SU-DHL-6 (cell line): ENCODE results near the gene PPP1R12B.
"Not testable (repeated sequence)": the region's sequence is repeated elsewhere in the genome, so short reads cannot be mapped to it uniquely, and the experiment has no call there.

ENCODE experiments used
- H2AFZ ChIP-seq: fragments of 200-600 bp; sonication (generic); 2 replicates; pipeline ENCODE4 v1.6.1; 2014; ENCODE audit warnings: low read depth, mild to moderate bottlenecking, moderate library complexity, mixed read lengths, antibody characterized with exemption, low read length; ENCODE audit not compliant: severe bottlenecking
- H3F3A ChIP-seq: fragments of 200-600 bp; shearing (Covaris generic); 2 replicates; pipeline ENCODE4 v1.6.0; 2016; ENCODE audit warnings: antibody characterized with exemption, mild to moderate bottlenecking; ENCODE audit not compliant: insufficient read depth
- H3K27ac ChIP-seq: fragments of 200-600 bp; sonication (generic); 2 replicates; pipeline ENCODE4 v1.5.1; 2016; ENCODE audit warnings: low read depth, mild to moderate bottlenecking, low read length, moderate library complexity, mixed read lengths
- H3K27me3 ChIP-seq: fragments of 200-600 bp; sonication (generic), shearing (Covaris generic); 2 replicates; pipeline ENCODE4 v1.6.0; 2014; ENCODE audit warnings: mild to moderate bottlenecking, low read length
- H3K36me3 ChIP-seq: fragments of 200-600 bp; sonication (generic); 2 replicates; pipeline ENCODE4 v1.6.1; 2014; ENCODE audit warnings: mild to moderate bottlenecking, low read length, mixed read lengths
- H3K4me2 ChIP-seq: fragments of 300-600, 200-600 bp; shearing (Covaris generic), sonication (generic); 2 replicates; pipeline ENCODE4 v1.6.0; 2014; ENCODE audit warnings: low read length, low read depth, mild to moderate bottlenecking; ENCODE audit not compliant: poor library complexity, severe bottlenecking
- H3K4me3 ChIP-seq: fragments of 200-600 bp; sonication (generic); 2 replicates; pipeline ENCODE4 v1.5.1; 2014; ENCODE audit warnings: antibody characterized with exemption, low read length, mild to moderate bottlenecking, mixed read lengths; ENCODE audit not compliant: insufficient read depth, poor library complexity, severe bottlenecking
- H3K79me2 ChIP-seq: fragments of 200-600 bp; sonication (generic); 2 replicates; pipeline ENCODE4 v1.6.1; 2014; ENCODE audit warnings: mild to moderate bottlenecking, low read length, moderate library complexity; ENCODE audit not compliant: insufficient read depth
- H3K9ac ChIP-seq: fragments of 200-600 bp; sonication (generic); 2 replicates; pipeline ENCODE4 v1.7.0; 2014; ENCODE audit warnings: mild to moderate bottlenecking, low read length
- H3K9me2 ChIP-seq: fragments of 200-600 bp; sonication (generic); replicated peaks from 2 replicates; pipeline ENCODE4 v1.6.1; 2014; ENCODE audit warnings: low read length; ENCODE audit not compliant: insufficient read depth
- H3K9me3 ChIP-seq: fragments of 200-600 bp; sonication (generic); 2 replicates; pipeline ENCODE4 v1.6.1; 2014; ENCODE audit warnings: low read length, mixed read lengths; ENCODE audit not compliant: insufficient read depth
- H4K20me1 ChIP-seq: fragments of 200-600 bp; sonication (generic); 2 replicates; pipeline ENCODE4 v1.6.1; 2014; ENCODE audit warnings: low read depth, mild to moderate bottlenecking, antibody characterized with exemption, low read length, moderate library complexity, mixed read lengths
- CTCF ChIP-seq: fragments of 200-600 bp; sonication (generic); IDR thresholded peaks from one replicate; pipeline ENCODE4 v1.5.1; 2017; ENCODE audit warnings: antibody characterized with exemption, mild to moderate bottlenecking, low read length, moderate library complexity; ENCODE audit not compliant: insufficient read depth, poor library complexity, severe bottlenecking
- EZH2phosphoT487 ChIP-seq: fragments of 200-600 bp; sonication (generic), shearing (Covaris generic); conservative IDR thresholded peaks from 2 replicates; pipeline ENCODE4 v1.6.1; 2018; ENCODE audit warnings: mild to moderate bottlenecking, antibody characterized with exemption, low read length, moderate library complexity, mixed read lengths

The PPP1R12B gene

GRCh38 chr1:202439308-202439707 lies 90.8 kb downstream of the PPP1R12B start:
- Histone ChIP-seq H3K27ac (no peak overlapping the region), H3K36me3 (no peaks in the 10 kb centered on the region; the same call in 1 of the 2 replicates)

GRCh38 chr1:202448140-202448539 lies 99.6 kb downstream of the PPP1R12B start:
- H3K4me3 ChIP-seq, H3K9ac ChIP-seq, H2AFZ ChIP-seq, H3F3A ChIP-seq, H4K20me1 ChIP-seq, H3K27me3 ChIP-seq, H3K79me2 ChIP-seq, H3K4me2 ChIP-seq, H3K9me3 ChIP-seq, H3K36me3 ChIP-seq, H3K27ac ChIP-seq, H3K9me2 ChIP-seq: not testable (repeated sequence)

More at GRCh38 chr1:202439308-202439707, 90.8 kb downstream of the PPP1R12B start:
- Histone ChIP-seq H3K9me3 (no peaks in the 10 kb centered on the region), H3K4me3 (no peak overlapping the region), H3K4me2 (no peak overlapping the region), H3K9me2 (no peaks in the 10 kb centered on the region), H3K79me2 (no peaks in the 10 kb centered on the region), H2AFZ (no peak overlapping the region), H3K27me3 (no peaks in the 10 kb centered on the region), H4K20me1 (no peaks in the 10 kb centered on the region), H3K9ac (no peak overlapping the region), H3F3A (no peaks in the 10 kb centered on the region)
- TF ChIP-seq EZH2phosphoT487 = no peak

DNA sequence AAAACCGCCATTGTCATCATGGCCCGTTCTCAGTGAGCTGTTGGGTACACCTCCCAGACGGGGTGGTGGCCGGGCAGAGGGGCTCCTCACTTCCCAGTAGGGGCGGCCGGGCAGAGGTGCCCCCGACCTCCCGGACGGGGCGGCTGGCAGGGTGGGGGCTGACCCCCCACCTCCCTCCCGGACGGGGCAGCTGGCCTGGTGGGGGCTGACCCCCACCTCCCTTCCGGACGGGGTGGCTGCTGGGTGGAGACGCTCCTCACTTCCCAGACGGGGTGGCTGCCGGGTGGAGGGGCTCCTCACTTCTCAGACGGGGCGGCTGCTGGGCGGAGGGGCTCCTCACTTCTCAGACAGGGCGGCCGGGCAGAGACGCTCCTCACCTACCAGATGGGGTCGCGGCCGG lies 103.1 kb downstream of the PPP1R12B start:
- H3K27ac ChIP-seq, H4K20me1 ChIP-seq, H3K9ac ChIP-seq, H3F3A ChIP-seq, H3K9me2 ChIP-seq, H2AFZ ChIP-seq, H3K4me2 ChIP-seq, H3K4me3 ChIP-seq, H3K79me2 ChIP-seq, H3K9me3 ChIP-seq, H3K36me3 ChIP-seq, H3K27me3 ChIP-seq: not testable (repeated sequence)

DNA sequence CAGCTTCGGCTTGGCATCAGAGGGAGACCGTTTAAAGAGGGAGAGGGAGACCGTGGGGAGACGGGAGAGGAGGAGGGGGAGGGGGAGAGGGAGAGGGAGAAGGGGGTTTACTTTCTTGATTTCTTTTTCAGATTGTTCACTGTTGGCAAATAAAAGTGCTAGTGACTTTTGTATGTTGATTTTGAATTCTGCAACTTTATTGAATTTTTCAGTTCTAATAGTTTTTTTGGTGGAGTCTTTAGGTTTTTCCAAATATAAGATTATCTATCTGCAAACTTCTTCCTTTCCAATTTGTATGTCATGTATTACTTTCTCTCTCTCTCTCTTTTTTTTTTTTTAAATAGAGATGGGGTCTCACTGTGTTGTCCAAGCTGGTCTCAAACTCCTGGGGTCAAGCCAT lies 104.0 kb downstream of the PPP1R12B start:
- H3K36me3 ChIP-seq = no peaks in the 10 kb centered on the region
- TF ChIP-seq EZH2phosphoT487 (no peak), CTCF (no peak)
- no peaks in the 10 kb centered on the region for H3K27me3 ChIP-seq

DNA sequence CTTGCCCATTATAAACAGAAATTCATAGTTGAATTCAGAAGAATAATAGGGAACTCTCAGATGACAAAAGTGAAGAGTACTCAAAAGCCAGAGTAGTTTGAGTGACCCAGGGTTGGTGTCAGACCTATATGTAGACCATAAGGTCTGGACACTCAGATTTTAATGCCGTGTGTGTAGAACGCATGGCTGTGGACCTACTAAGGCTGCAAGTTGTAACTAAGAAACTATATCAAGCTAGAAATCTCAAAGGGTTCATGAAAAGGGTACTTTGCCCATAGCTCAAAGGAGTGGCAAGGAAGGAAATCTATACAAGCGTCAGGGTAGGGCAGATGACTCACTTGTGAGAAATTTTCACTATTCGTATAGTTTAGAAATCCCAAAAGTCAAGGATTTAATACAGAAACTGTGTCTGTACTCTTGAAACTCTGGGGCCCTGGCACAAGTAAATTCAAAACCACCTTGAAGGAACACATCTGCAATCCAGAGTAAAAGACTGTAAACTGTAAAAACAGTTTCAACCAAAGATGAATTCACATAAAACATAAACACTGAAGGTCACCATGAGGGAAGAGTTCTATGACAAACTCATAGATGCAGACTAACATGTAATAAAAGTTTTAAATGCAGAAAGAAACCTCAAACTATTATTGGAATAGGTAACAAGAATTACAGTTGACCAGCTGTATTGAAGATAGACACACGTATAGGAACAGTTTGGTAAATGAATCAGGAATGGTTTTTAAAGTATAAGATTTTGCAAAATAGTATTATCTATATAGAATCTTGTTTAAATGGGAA lies 108.1 kb downstream of the PPP1R12B start:
- H3K4me3 ChIP-seq, H3K36me3 ChIP-seq, H3F3A ChIP-seq, H3K79me2 ChIP-seq, H3K27ac ChIP-seq, H2AFZ ChIP-seq, H3K27me3 ChIP-seq, H4K20me1 ChIP-seq, H3K9me3 ChIP-seq, H3K9ac ChIP-seq, H3K4me2 ChIP-seq, H3K9me2 ChIP-seq: not testable (repeated sequence)

More for the DNA sequence above, 104.0 kb downstream of the PPP1R12B start:
- Histone ChIP-seq H3F3A (no peaks in the 10 kb centered on the region), H3K4me3 (no peak overlapping the region), H2AFZ (no peak overlapping the region), H3K9me2 (no peaks in the 10 kb centered on the region), H3K79me2 (no peaks in the 10 kb centered on the region), H3K9ac (no peak overlapping the region), H3K27ac (no peak overlapping the region), H3K4me2 (no peak overlapping the region), H3K9me3 (no peaks in the 10 kb centered on the region), H4K20me1 (no peaks in the 10 kb centered on the region)

DNA sequence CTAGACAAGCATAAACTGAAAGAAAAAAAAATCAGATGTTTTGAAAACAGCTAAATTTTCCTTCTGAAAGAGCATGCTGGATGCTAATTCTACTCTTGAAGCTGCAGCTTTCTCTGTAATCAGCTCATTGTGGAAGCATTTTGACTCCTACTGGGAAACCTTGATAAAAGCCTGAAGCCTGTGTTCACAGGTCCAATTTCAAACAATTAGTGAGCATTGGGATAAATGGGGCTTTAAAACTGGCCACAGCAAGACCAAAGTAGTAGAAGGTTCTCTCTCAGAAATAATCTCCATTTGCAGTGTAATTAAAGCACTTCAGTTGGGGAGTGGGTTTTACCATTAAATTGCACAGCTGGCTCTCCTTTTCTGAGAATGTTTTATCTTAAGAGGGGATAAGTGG lies 110.2 kb downstream of the PPP1R12B start:
- not testable (repeated sequence) for H4K20me1 ChIP-seq, H3K4me3 ChIP-seq, H3K9ac ChIP-seq

GRCh38 chr1:202459470-202460142 lies 111.1 kb downstream of the PPP1R12B start:
- H3F3A ChIP-seq, H3K79me2 ChIP-seq, H3K36me3 ChIP-seq, H4K20me1 ChIP-seq, H3K9me2 ChIP-seq, H3K27ac ChIP-seq, H3K4me2 ChIP-seq, H3K27me3 ChIP-seq, H3K9ac ChIP-seq, H3K4me3 ChIP-seq, H2AFZ ChIP-seq, H3K9me3 ChIP-seq: not testable (repeated sequence)

More for the DNA sequence above, 110.2 kb downstream of the PPP1R12B start:
- H3K79me2 ChIP-seq, H3K9me3 ChIP-seq, H3K9me2 ChIP-seq, H3F3A ChIP-seq, H3K4me2 ChIP-seq, H3K27ac ChIP-seq, H3K36me3 ChIP-seq, H3K27me3 ChIP-seq, H2AFZ ChIP-seq: not testable (repeated sequence)
